Bronchial epithelial cell (primary cell): ENCODE measurements around the gene RIMS3. TPM values are rescaled to one million over a fixed set of nuclear protein-coding genes. Genes with fewer than 3 reads are reported as not detected.
A peak's percentile ranks its signal among the peaks of the same experiment; 100 is the strongest.
"Not testable (repeated sequence)": the region's sequence is repeated elsewhere in the genome, so short reads cannot be mapped to it uniquely, and the experiment has no call there.

Experiments used
- DNase-seq: peaks from one replicate; pipeline ENCODE4 v3.0.0-alpha.2; 2010; ENCODE audit warnings: low read depth
- FAIRE-seq: peaks from 2 replicates; lab custom pipeline; 2011; peaks lifted over from hg19 to GRCh38; lab: Jason Lieb, UNC
- H3K27me3 ChIP-seq: 2 replicates; pipeline ENCODE4 v1.5.1; 2011; ENCODE audit warnings: low read length; ENCODE audit not compliant: control insufficient read depth, insufficient read depth
- H3K36me3 ChIP-seq: 2 replicates; pipeline ENCODE4 v1.5.1; 2011; ENCODE audit warnings: low read length; ENCODE audit not compliant: control insufficient read depth, insufficient read depth
- H3K4me3 ChIP-seq: 2 replicates; pipeline ENCODE4 v1.5.1; 2011; ENCODE audit warnings: mild to moderate bottlenecking, low read depth, low read length, control low read depth
- CTCF ChIP-seq: IDR thresholded peaks from 2 replicates; pipeline ENCODE4 v1.5.1; 2011; ENCODE audit warnings: mild to moderate bottlenecking, moderate library complexity, low read length, control low read depth, inconsistent platforms; ENCODE audit not compliant: insufficient read depth, severe bottlenecking
- total RNA-seq: library from RNA; depleted of rRNA; stranded (reverse); fragments of >200 nt; gene quantifications from 2 replicates; pipeline ENCODE4 v1.2.1, GENCODE V29; 2014

Gene RIMS3
- total RNA-seq, 1 donor from 2014 or later, result 0.26 TPM

- Histone ChIP-seq H3K27me3 (no peaks in the 10 kb centered on the region), H3K36me3 (no peaks in the 10 kb centered on the region), H3K4me3 (no peak overlapping the region)
- FAIRE-seq, result no peak
- TF ChIP-seq CTCF, result no peak
- DNase-seq, result peak; percentile 55
Observed at GRCh38 chr1:40703316-40703715, 37.8 kb upstream of the RIMS3 start.

- DNase-seq, H3K36me3 ChIP-seq, H3K4me3 ChIP-seq, FAIRE-seq, H3K27me3 ChIP-seq: not testable (repeated sequence)
Observed at GRCh38 chr1:40702810-40703209, 37.3 kb upstream of the RIMS3 start.

GRCh38 chr1:40701684-40702083 lies 36.2 kb upstream of the RIMS3 start:
- TF ChIP-seq CTCF, result no peak
- H3K27me3 ChIP-seq, result no peaks in the 10 kb centered on the region
- H3K36me3 ChIP-seq, result no peaks in the 10 kb centered on the region
- no peak for DNase-seq
- FAIRE-seq, result no peak
- no peak overlapping the region for H3K4me3 ChIP-seq

GRCh38 chr1:40699787-40700186 lies 34.3 kb upstream of the RIMS3 start:
- TF ChIP-seq CTCF, result no peak
- Histone ChIP-seq H3K27me3 (no peaks in the 10 kb centered on the region), H3K4me3 (no peak overlapping the region), H3K36me3 (peaks cover 1% of the 10 kb centered on the region)
- FAIRE-seq (no peak), DNase-seq (no peak)

GRCh38 chr1:40697436-40697835 lies 32.0 kb upstream of the RIMS3 start:
- no peak for TF ChIP-seq CTCF
- Histone ChIP-seq H3K36me3 (peaks cover 1% of the 10 kb centered on the region), H3K4me3 (no peak overlapping the region), H3K27me3 (no peaks in the 10 kb centered on the region)
- DNase-seq (no peak), FAIRE-seq (no peak)

GRCh38 chr1:40696294-40696693 lies 30.8 kb upstream of the RIMS3 start:
- no peak overlapping the region for H3K4me3 ChIP-seq
- FAIRE-seq, result no peak
- DNase-seq, result no peak
- H3K36me3 ChIP-seq, result peaks cover 1% of the 10 kb centered on the region
- TF ChIP-seq CTCF, result no peak
- H3K27me3 ChIP-seq, result no peaks in the 10 kb centered on the region
